Aorta (tissue), 5 donors: ENCODE results near the gene DNASE1L1. TPM values are rescaled to one million over a fixed set of nuclear protein-coding genes. Genes with fewer than 3 reads are reported as not detected.

Experiments
- ATAC-seq: fragments of 200-7000 bp; cut with Tn5 transposase; one replicate; pipeline ENCODE4 v1.9.1; 2022; ENCODE audit warnings: moderate library complexity; ENCODE audit not compliant: low FRiP score
- DNase-seq, 2 donors: peaks; one replicate each; pipeline ENCODE4 v3.0.0-alpha.2; 2020
- H3K27ac ChIP-seq, 2 donors: one replicate each; pipeline ENCODE4 v1.5.1; 2013; ENCODE audit warnings: low read length in 2 of 2, mild to moderate bottlenecking in 2 of 2, moderate library complexity in 2 of 2, control low read depth in 1 of 2, inconsistent platforms in 1 of 2, low read depth in 1 of 2
- H3K27me3 ChIP-seq, 2 donors: one replicate each; pipeline ENCODE4 v1.6.1; 2013; ENCODE audit warnings: control low read depth in 1 of 2, low read length in 1 of 2, mild to moderate bottlenecking in 1 of 2, moderate library complexity in 1 of 2; ENCODE audit not compliant: insufficient read depth in 2 of 2, control insufficient read depth in 1 of 2
- H3K36me3 ChIP-seq, 2 donors: one replicate each; pipeline ENCODE4 v1.6.1; 2013; ENCODE audit warnings: control low read depth in 1 of 2, low read length in 1 of 2, mild to moderate bottlenecking in 1 of 2; ENCODE audit not compliant: insufficient read depth in 2 of 2, control insufficient read depth in 1 of 2
- H3K4me1 ChIP-seq, 2 donors: one replicate each; pipeline ENCODE4 v1.6.1; 2013; ENCODE audit warnings: low read length in 2 of 2, control low read depth in 1 of 2, mild to moderate bottlenecking in 1 of 2, moderate library complexity in 1 of 2; ENCODE audit not compliant: insufficient read depth in 2 of 2, control insufficient read depth in 1 of 2
- H3K4me3 ChIP-seq, 2 donors: one replicate each; pipeline ENCODE4 v1.5.1; 2013; ENCODE audit warnings: low read length in 2 of 2, control low read depth in 1 of 2, mild to moderate bottlenecking in 1 of 2
- H3K9me3 ChIP-seq: one replicate; pipeline ENCODE4 v1.6.1; 2013; ENCODE audit warnings: mild to moderate bottlenecking, low read length; ENCODE audit not compliant: control insufficient read depth
- WGBS, 2 donors: extraction: QIAGEN DNeasy Blood & Tissue Kit; methylation state at CpG; one replicate each; pipeline ENCODE4 v1.1.7; 2013; 5-methylcytosine and 5-hydroxymethylcytosine counted together
- intact Hi-C, 2 donors: fragments of 100-400 bp; cut with DNase I; formaldehyde crosslinking; loops; one replicate each; pipeline versions ENCODE4 v1.14.2 to v1.15.0; 2022
- long read RNA-seq, 2 donors: library from polyadenylated mRNA; unstranded; transcript quantifications; one replicate each; pipeline ENCODE4 v2.0.0, GENCODE V29; 2020 to 2021
- polyA plus RNA-seq, 2 donors: library from polyadenylated mRNA; stranded (reverse); fragments of 200-250 nt; gene quantifications; one replicate each; pipeline ENCODE4 v1.2.3, GENCODE V29; 2013
- total RNA-seq, 2 donors: library from RNA; stranded (reverse); fragmentation: NEBNext Ultra II Directional; extraction: Animal tissue kit (Norgen Biotek cat#: 25700); gene quantifications; one replicate each; pipeline ENCODE4 v1.2.1, GENCODE V29; 2021
- donor health status: healthy with polysubstance abuse.
- donor health status: Bipolar disorder and iron deficiency.
- donor health status: DM: no; HTN: no; CAD: no.
- donor health status: DM: no; HTN: no; CAD: no.
- donor health status: DM: yes; HTN: yes; CAD: no.

The DNASE1L1 gene, protein sequence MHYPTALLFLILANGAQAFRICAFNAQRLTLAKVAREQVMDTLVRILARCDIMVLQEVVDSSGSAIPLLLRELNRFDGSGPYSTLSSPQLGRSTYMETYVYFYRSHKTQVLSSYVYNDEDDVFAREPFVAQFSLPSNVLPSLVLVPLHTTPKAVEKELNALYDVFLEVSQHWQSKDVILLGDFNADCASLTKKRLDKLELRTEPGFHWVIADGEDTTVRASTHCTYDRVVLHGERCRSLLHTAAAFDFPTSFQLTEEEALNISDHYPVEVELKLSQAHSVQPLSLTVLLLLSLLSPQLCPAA
- total RNA-seq: 10 to 100 TPM; 25.9 to 29.0 TPM
- polyA plus RNA-seq: 10 to 100 TPM; 37.3 to 46.2 TPM
- long read RNA-seq, donor 1, transcript DNASE1L1-203 (8 exons, 2,110 nt): major isoform, 37 of 51 reads
- long read RNA-seq, donor 1, partial matches to known transcripts: 5 of 51 reads
- long read RNA-seq, donor 1, other reads (novel, unspliced or antisense): 3 of 51 reads
- long read RNA-seq, donor 2, transcript DNASE1L1-203 (8 exons, 2,110 nt): major isoform, 5 of 11 reads
- long read RNA-seq, donor 2, partial matches to known transcripts: 2 of 11 reads
- long read RNA-seq, donor 2, other reads (novel, unspliced or antisense): 2 of 11 reads

DNA sequence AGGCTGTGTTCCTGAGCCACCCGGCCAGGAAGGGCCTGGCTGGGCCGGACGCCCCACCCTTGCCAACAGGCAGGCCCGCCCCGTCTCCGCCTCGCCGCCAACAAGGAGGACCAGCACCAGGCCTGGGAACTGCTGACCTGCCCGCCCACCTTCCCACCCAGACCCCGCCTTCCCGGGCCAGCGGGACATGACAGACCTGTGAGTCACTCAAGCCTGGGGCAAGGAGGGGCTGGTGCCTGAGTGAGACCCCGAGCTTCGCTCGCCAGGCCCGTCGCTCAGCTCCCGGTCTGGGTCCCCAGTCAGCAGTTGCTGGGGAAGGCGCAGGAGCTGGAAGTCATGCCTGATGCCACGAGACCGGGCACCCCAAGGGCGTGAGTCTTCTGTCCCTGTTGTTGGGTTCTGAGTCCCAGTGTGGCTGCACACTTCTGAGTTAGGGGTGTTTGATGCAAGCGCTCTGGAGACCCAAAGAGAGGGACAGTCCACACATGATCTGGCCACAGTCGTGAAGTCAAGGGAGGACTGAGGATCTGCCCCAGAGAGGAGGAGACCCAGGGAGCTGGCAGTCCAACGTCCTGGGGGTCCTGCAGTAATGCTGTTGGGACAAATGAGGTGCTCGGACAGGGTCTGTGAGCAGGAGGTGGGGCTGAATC, at the start of gene DNASE1L1:
DNASE1L1 (minus strand) TSS at position 33 of the 650 bp plus-strand sequence. CDS start 3,686 bp downstream, outside the sequence.
- no peaks in the 10 kb centered on the region for H3K27me3 ChIP-seq
- DNase-seq: peak; percentile 95 to 97
- ATAC-seq: peak; percentile 88
- peak within 1 kb of the TSS in 1 of 2 donors; percentile 1 for H3K4me3 ChIP-seq
- intact Hi-C loops: loop anchor here in 1 of 2 donors (10.0 kb wide), 1 partner anchor 125 kb away; no protein-coding TSS in a partner anchor
- 4 to 38% methylated on average over 25 to 26 of the region's 26 CpGs for WGBS, 2 donors
- H3K27ac ChIP-seq: peak within 1 kb of the TSS in 1 of 2 donors; percentile 94
- no peaks in the 10 kb centered on the region for H3K36me3 ChIP-seq
- no peaks in the 10 kb centered on the region for H3K9me3 ChIP-seq
- H3K4me1 ChIP-seq: no peaks in the 10 kb centered on the region

DNA sequence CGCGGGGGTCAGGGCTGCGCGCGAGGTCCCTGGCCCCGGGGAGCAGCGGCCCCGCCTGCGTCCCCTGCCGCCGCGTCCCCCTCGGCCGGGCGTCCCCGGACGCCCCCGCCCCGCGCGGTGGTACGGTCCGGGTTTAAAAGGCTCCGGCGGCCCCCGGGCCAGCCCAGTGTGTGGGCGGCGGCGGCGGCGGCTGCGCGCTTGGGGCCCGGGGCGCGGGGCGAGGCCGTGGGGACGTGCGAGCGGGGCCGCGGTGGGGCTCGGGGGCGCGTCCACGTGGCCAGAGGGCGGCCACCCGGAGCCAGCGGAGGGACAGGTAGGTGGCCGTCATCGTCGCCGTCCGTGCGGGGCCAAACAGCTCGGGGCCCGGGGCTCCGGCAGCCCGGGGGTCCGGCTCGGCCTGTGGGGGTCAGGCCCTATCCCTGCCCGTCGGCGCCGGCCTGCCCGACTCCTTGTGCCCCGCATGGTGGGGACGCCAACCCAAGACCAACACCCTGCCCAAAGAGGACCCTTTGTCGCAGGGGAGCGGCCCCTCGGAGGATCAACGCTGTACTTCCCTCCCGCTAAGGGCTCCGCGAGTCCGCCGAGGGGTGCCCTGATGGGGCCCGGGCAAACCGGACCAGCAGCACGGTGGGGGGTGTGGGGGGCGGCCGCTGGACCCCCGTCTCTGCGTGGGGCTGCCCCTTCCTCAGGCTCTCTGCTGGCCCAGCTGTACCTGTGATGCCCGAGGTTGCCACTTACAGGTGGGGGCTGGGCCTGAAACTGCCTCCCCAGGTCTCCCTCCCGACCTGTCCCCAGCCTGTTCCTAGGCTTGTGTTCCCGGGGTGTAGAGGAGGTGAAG, 49.3 kb upstream of the DNASE1L1 start, which contains the start of gene PLXNA3:
PLXNA3 (plus strand) TSS at position 166 of the 838 bp plus-strand sequence. CDS start 1,903 bp downstream, outside the sequence.
- H3K9me3 ChIP-seq: no peaks in the 10 kb centered on the region
- 0 to 37% methylated on average over 31 to 88 of the region's 88 CpGs for WGBS, 2 donors
- H3K4me3 ChIP-seq: peak within 1 kb of the TSS; percentile 37 to 88
- H3K4me1 ChIP-seq: no peaks in the 10 kb centered on the region
- peak; percentile 72 to 85 for DNase-seq
- H3K27me3 ChIP-seq: peaks cover 0 to 2% of the 10 kb centered on the region in 2 donors
- no peaks in the 10 kb centered on the region for H3K36me3 ChIP-seq
- ATAC-seq: peak; percentile 71
- intact Hi-C loops: no loop called here
- peak within 1 kb of the TSS in 1 of 2 donors; percentile 50 for H3K27ac ChIP-seq

DNA sequence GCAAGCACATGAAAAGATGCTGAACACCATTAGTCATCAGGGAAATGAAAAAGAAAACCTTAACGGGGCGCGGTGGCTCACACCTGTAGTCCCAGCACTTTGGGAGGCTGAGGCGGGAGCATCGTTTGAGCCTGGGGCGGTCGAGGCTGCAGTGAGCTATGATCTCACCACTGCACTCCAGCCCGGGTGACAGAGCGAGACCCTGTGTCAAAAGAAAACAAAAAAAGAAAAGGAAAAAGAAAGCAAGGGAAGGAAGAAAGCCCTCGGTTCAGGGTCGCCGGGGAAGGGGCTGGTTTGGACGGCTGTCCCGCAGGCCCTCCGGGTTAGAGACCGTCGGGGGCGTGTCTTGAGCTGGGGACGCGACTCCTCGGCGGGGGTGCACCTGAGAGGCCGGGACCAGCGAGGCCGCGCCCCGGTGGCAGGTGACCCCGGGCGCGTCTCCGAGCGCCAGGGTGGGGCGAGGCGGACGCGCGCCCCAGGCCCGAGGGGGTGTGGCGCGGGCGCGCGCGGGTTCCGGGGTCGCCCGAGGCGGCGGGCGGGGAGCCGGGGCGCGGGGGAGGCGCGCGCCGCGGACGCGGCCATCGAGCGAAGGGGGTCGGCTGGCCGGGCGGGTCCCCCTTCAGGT, 48.5 kb upstream of the DNASE1L1 start:
- no peaks in the 10 kb centered on the region for H3K9me3 ChIP-seq
- no peaks in the 10 kb centered on the region for H3K4me1 ChIP-seq
- H3K4me3 ChIP-seq: peak overlapping the region; percentile 37 to 88
- H3K27me3 ChIP-seq: peaks cover 0 to 2% of the 10 kb centered on the region in 2 donors
- WGBS, 2 donors: 3 to 33% methylated on average over 25 to 65 of the region's 65 CpGs
- ATAC-seq: peak; percentile 13
- H3K27ac ChIP-seq: peak overlapping the region in 1 of 2 donors; percentile 38
- H3K36me3 ChIP-seq: no peaks in the 10 kb centered on the region
- DNase-seq: no peak
- intact Hi-C loops: no loop called here

DNA sequence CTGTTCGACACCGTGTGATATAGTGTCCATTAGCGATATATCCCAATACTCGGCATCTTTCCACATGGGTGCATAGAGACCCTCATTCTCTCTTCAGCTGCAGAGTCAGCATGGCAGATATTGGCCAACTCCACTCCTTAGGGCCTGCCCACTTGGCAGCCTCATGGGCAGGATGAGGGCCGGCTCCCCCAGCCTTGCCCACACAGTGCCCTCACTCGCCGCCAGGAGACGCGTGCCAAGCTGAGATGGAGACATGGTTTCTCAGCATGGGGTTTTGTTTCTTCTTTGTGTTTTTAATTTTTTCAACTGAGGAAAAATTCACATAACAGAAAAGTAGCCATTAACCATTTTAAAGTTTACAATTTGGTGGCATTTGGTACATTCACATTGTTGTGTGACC, 43.8 kb upstream of the DNASE1L1 start:
- Histone ChIP-seq H3K9me3 (no peaks in the 10 kb centered on the region), H3K27ac (no peak overlapping the region)
- WGBS, 2 donors: 61 to 72% methylated on average over 9 of the region's 9 CpGs

DNA sequence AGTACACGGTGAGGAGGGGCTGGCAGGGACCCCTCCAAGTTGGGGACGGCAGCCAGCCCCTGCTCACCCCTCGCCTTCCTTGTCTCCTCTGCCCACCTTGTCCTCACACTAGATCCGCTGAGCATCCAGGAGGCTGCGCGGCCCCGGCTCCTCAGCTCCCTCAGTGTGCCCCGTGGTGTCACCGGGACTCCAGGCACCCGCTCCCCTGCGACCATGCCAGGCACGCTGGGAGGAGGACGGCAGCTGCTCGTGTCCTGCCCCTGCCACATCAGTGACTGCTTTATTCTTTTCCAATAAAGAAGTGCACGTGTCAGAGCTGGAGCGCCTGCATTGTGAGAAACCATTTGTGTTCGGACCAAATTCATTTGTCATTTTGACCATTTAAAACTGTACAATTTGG, 41.3 kb upstream of the DNASE1L1 start:
- DNase-seq (no peak), ATAC-seq (no peak)
- Histone ChIP-seq H3K4me1 (no peaks in the 10 kb centered on the region), H3K9me3 (no peaks in the 10 kb centered on the region), H3K27me3 (no peaks in the 10 kb centered on the region), H3K4me3 (no peak overlapping the region), H3K36me3 (peaks cover 0 to 4% of the 10 kb centered on the region in 2 donors), H3K27ac (no peak overlapping the region)
- 87 to 92% methylated on average over 15 to 17 of the region's 17 CpGs for WGBS, 2 donors
- intact Hi-C loops: no loop called here

More for the DNA sequence above, 43.8 kb upstream of the DNASE1L1 start:
- intact Hi-C loops: no loop called here
- no peak for ATAC-seq
- Histone ChIP-seq H3K27me3 (no peaks in the 10 kb centered on the region), H3K4me1 (no peaks in the 10 kb centered on the region), H3K4me3 (no peak overlapping the region), H3K36me3 (peaks cover 0 to 4% of the 10 kb centered on the region in 2 donors)
- DNase-seq: no peak

DNA sequence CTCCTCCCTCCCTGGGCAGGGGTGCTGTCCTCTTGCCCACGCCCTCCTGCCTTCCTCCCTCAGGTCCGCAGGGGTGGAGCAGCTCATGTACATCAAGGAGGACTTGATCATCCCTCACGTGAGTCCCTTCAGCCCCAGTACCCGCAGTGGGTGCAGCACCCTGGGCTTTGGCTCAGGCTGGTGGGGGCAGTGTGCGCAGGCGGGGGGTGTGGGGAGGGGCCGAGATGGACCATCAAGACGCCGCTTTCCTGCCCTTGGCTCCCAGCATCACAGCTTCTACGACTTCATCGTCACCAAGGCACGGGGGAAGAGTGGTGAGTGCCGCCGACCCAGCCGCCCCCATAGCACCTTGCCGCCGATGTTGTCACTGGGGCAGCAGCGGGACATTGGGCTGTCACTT, 40.6 kb upstream of the DNASE1L1 start:
- intact Hi-C loops: no loop called here
- Histone ChIP-seq H3K27ac (no peak overlapping the region), H3K36me3 (peaks cover 0 to 4% of the 10 kb centered on the region in 2 donors), H3K4me1 (no peaks in the 10 kb centered on the region), H3K4me3 (no peak overlapping the region), H3K9me3 (no peaks in the 10 kb centered on the region), H3K27me3 (no peaks in the 10 kb centered on the region)
- ATAC-seq: no peak
- no peak for DNase-seq
- WGBS, 2 donors: 91% methylated on average over 18 of the region's 18 CpGs

DNA sequence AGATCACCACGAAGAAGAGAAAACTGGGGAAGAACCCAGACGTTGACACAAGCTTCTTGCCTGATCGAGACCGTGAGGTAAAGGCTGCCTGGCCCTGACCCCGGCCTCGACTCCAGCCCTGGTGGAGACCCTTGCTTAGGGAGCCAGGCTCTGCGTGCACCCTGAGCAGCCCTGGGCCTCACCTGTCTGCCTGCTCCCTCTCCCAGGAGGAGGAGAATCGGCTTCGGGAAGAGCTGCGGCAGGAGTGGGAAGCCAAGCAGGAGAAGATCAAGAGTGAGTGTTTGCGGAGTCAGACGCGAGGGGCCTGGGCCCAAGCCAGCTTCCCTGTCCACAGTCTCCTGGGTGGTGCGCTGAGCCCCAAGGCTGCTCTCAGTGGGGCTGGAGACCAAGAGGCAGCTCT, 39.4 kb upstream of the DNASE1L1 start:
- ATAC-seq (no peak), DNase-seq (no peak)
- H3K4me1 ChIP-seq: no peaks in the 10 kb centered on the region
- H3K36me3 ChIP-seq: peaks cover 0 to 4% of the 10 kb centered on the region in 2 donors
- WGBS, 2 donors: 89 to 90% methylated on average over 14 of the region's 14 CpGs
- intact Hi-C loops: no loop called here
- no peak overlapping the region for H3K27ac ChIP-seq
- H3K9me3 ChIP-seq: no peaks in the 10 kb centered on the region
- H3K4me3 ChIP-seq: no peak overlapping the region
- H3K27me3 ChIP-seq: no peaks in the 10 kb centered on the region
